K562 (cell line): ENCODE data around the gene ZNF276. TPM values are rescaled to one million over a fixed set of nuclear protein-coding genes. Genes with fewer than 3 reads are reported as not detected.
"Not testable (repeated sequence)": the region's sequence is repeated elsewhere in the genome, so short reads cannot be mapped to it uniquely, and the experiment has no call there.

Experiments
- ATAC-seq: fragments of 200-7000 bp; cut with Tn5 transposase; 3 replicates; pipeline ENCODE4 v1.9.1; 2020; ENCODE audit warnings: moderate library complexity
- BruUV-seq: library from RNA; stranded (reverse); fragments of 400-500 nt; replicated peaks from 2 replicates; lab custom pipeline; 2021; lab: Mats Ljungman, UMichigan
- CTCF ChIA-PET: fragments of 300-600 bp; formaldehyde crosslinking; extraction: SDS; loops from one replicate; lab custom pipeline; 2021; ENCODE audit warnings: low intra/inter-chr PET ratio; lab: Yijun Ruan, JAX
- POLR2A ChIA-PET: fragments of 300-600, 350-650 bp; sonication (Branson Sonifier 250); formaldehyde crosslinking; extraction: SDS; loops from one replicate; lab custom pipeline; 2021; ENCODE audit warnings: antibody characterized with exemption, inconsistent platforms; lab: Yijun Ruan, JAX
- DNase-seq, 4 experiments: peaks; one replicate each; pipeline versions ENCODE4 v3.0.0 to v3.0.0-alpha.2; 2011 to 2018; ENCODE audit warnings: low spot score in 3 of 4, mixed read lengths in 3 of 4; ENCODE audit errors: extremely low read depth in 1 of 4
- FAIRE-seq: peaks from 2 replicates; lab custom pipeline; 2011; peaks lifted over from hg19 to GRCh38; lab: Jason Lieb, UNC
- H2AFZ ChIP-seq: 2 replicates; pipeline ENCODE4 v1.6.0; 2011; ENCODE audit warnings: low read depth, low read length, control low read depth, inconsistent platforms
- H3K27ac ChIP-seq: fragments of 200-600 bp; 3 replicates; pipeline ENCODE4 v1.8.0; 2011; ENCODE audit warnings: low read depth, mild to moderate bottlenecking, control low read depth, inconsistent platforms, low read length, moderate library complexity, mixed read lengths; ENCODE audit errors: extremely low read depth
- H3K27me3 ChIP-seq, 2 experiments: fragments of 300-600 bp in 1 of 2; 2 replicates in 1 of 2; 3 replicates in 1 of 2; pipeline versions ENCODE4 v1.6.0 to v1.8.0; 2011; ENCODE audit warnings: inconsistent platforms in 2 of 2, low read length in 2 of 2, mild to moderate bottlenecking in 1 of 2, mixed read lengths in 1 of 2, moderate library complexity in 1 of 2; ENCODE audit not compliant: control insufficient read depth in 2 of 2, insufficient read depth in 2 of 2
- H3K36me3 ChIP-seq: fragments of 300-600 bp; 3 replicates; pipeline ENCODE4 v1.8.0; 2011; ENCODE audit warnings: mild to moderate bottlenecking, low read length, inconsistent platforms; ENCODE audit not compliant: control insufficient read depth, insufficient read depth
- H3K4me1 ChIP-seq, 2 experiments: fragments of 200-600 bp in 1 of 2; replicated peaks in 1 of 2; 2 replicates in 1 of 2; 3 replicates in 1 of 2; pipeline versions ENCODE4 v1.5.1 to v1.8.0; 2011; ENCODE audit warnings: inconsistent platforms in 2 of 2, low read length in 2 of 2, mild to moderate bottlenecking in 1 of 2, mixed read lengths in 1 of 2, moderate library complexity in 1 of 2; ENCODE audit not compliant: control insufficient read depth in 2 of 2, insufficient read depth in 2 of 2
- H3K4me2 ChIP-seq: 2 replicates; pipeline ENCODE4 v1.6.1; 2011; ENCODE audit warnings: low read length, control low read depth, inconsistent platforms, mixed read lengths; ENCODE audit not compliant: insufficient read depth
- H3K4me3 ChIP-seq: fragments of 200-600 bp; sonication (generic), shearing (Covaris generic); 2 replicates; pipeline ENCODE4 v1.5.1; 2016; ENCODE audit warnings: control low read depth, inconsistent platforms
- H3K79me2 ChIP-seq: fragments of 200-600 bp; 3 replicates; pipeline ENCODE4 v1.8.0; 2011; ENCODE audit warnings: low read length, inconsistent platforms; ENCODE audit not compliant: control insufficient read depth, insufficient read depth
- H3K9ac ChIP-seq, 2 experiments: 2 replicates each; pipeline versions ENCODE4 v1.6.0 to v1.6.1; 2011; ENCODE audit warnings: low read depth in 2 of 2, low read length in 2 of 2, control low read depth in 1 of 2, inconsistent platforms in 1 of 2, mild to moderate bottlenecking in 1 of 2, mixed read lengths in 1 of 2; ENCODE audit not compliant: insufficient read depth in 1 of 2
- H3K9me1 ChIP-seq: one replicate; pipeline ENCODE4 v1.6.0; 2011; ENCODE audit warnings: inconsistent platforms, mild to moderate bottlenecking, low read length, moderate library complexity; ENCODE audit not compliant: control insufficient read depth, insufficient read depth
- H3K9me3 ChIP-seq: replicated peaks from 2 replicates; pipeline ENCODE4 v1.5.1; 2011; ENCODE audit warnings: low read depth, low read length, inconsistent platforms; ENCODE audit not compliant: control insufficient read depth, insufficient read depth
- H4K20me1 ChIP-seq: replicated peaks from 2 replicates; pipeline ENCODE4 v1.6.1; 2011; ENCODE audit warnings: low read length, inconsistent platforms, mixed read lengths; ENCODE audit not compliant: control insufficient read depth, insufficient read depth
- HIVEP1 ChIP-seq: fragments of 250-450 bp; sonication (Bioruptor Pico); IDR thresholded peaks from 2 replicates; pipeline ENCODE4 v1.4.0; 2020; ENCODE audit warnings: mild to moderate bottlenecking
- POLR2G ChIP-seq: fragments of 200-400 bp; formaldehyde crosslinking; IDR thresholded peaks from 2 replicates; pipeline ENCODE4 v1.6.1; 2017; ENCODE audit warnings: low read depth, mild to moderate bottlenecking, antibody characterized with exemption, low read length, moderate library complexity
- SRSF3 ChIP-seq: fragments of 200-400 bp; formaldehyde crosslinking; IDR thresholded peaks from 2 replicates; pipeline ENCODE4 v1.6.1; 2016; ENCODE audit warnings: mild to moderate bottlenecking, low read length, moderate library complexity; ENCODE audit not compliant: insufficient read depth
- whole genome bisulfite sequencing: fragments of 100-300 bp; shearing (Covaris generic); methylation state at CpG from one replicate; pipeline ENCODE4 v1.1.6; 2016; ENCODE audit warnings: low coverage, mixed read lengths; ENCODE audit not compliant: insufficient coverage; ENCODE audit errors: missing lambda C conversion rate; 5-methylcytosine and 5-hydroxymethylcytosine counted together
- in situ Hi-C: fragments of 300-500 bp; cut with MboI; formaldehyde crosslinking; loops from 4 replicates; pipeline ENCODE4 v1.15.0; 2018; ENCODE audit warnings: inconsistent platforms, mixed read lengths
- intact Hi-C: fragments of 100-400 bp; cut with micrococcal nuclease; formaldehyde crosslinking; loops from 2 replicates; pipeline ENCODE4 v1.14.2; 2022
- polyA plus RNA-seq, 8 experiments: library from polyadenylated mRNA; depleted of rRNA in 4 of 8; stranded (reverse) in 5 of 8; unstranded in 3 of 8; fragments of >200 nt; fragmentation: Nextera tagmentation in 2 of 8; fragmentation: Illumina TruSeq in 1 of 8; extraction: Ambion mirVana in 2 of 8; extraction: Trizol in 1 of 8; gene quantifications; 2 replicates each; pipeline versions ENCODE4 v1.2.1 to v1.2.3, GENCODE V29; 2011 to 2014; ENCODE audit warnings: inconsistent platforms in 1 of 8, missing spikeins in 1 of 8
- total RNA-seq, 7 experiments: library from RNA; depleted of rRNA in 6 of 7; stranded (reverse); fragments of >200 nt in 6 of 7; fragmentation: Illumina TruSeq in 2 of 7; extraction: Trizol in 2 of 7; gene quantifications; 2 replicates each; pipeline versions ENCODE4 v1.2.1 to v1.2.3, GENCODE V29; 2011 to 2021; ENCODE audit warnings: low replicate concordance in 1 of 7

Gene ZNF276
- total and polyA plus RNA-seq, 9 of the 15 experiments (the other 6 are each of a cell fraction or from before 2014, with no cell fraction given): 0.49 to 43.9 (median 15.8) TPM

GRCh38 chr16:89775223-89775622 is 53.9 kb downstream of the ZNF276 start:
- ATAC-seq: no peak
- no peaks in the 10 kb centered on the region for H3K27me3 ChIP-seq
- in situ Hi-C loops: no loop called here
- intact Hi-C loops: no loop called here
- H3K9me3 ChIP-seq: no peaks in the 10 kb centered on the region
- no peak overlapping the region for H3K27ac ChIP-seq
- TF ChIP-seq SRSF3 (no peak), POLR2G (peak; percentile 52; the same call in 1 of the 2 replicates), HIVEP1 (CRISPR knock-in tag) (no peak)
- TF ChIP-seq, all 486 proteins: peak for 1
- H3K79me2 ChIP-seq: no peaks in the 10 kb centered on the region
- POLR2A ChIA-PET: interaction anchor here (0.8 to 1.2 kb wide), 2 partner anchors 13 to 14 kb away, joined by 3 to 6 read pairs; no protein-coding TSS in a partner anchor
- peak overlapping the region in 1 of 2 experiments; percentile 55; a peak in 2 of 4 replicates for H3K9ac ChIP-seq
- H4K20me1 ChIP-seq: no peaks in the 10 kb centered on the region
- 94% methylated on average over 13 of the region's 13 CpGs for WGBS
- H3K9me1 ChIP-seq: no peaks in the 10 kb centered on the region
- H3K4me2 ChIP-seq: no peak overlapping the region
- H3K36me3 ChIP-seq: peaks cover 90% of the 10 kb centered on the region
- H3K4me3 ChIP-seq: no peak overlapping the region
- DNase-seq (no peak), FAIRE-seq (no peak)
- no TSS peak for BruUV-seq
- H3K4me1 ChIP-seq: no peaks in the 10 kb centered on the region
- CTCF ChIA-PET: no interaction called here
- no peak overlapping the region for H2AFZ ChIP-seq

DNA sequence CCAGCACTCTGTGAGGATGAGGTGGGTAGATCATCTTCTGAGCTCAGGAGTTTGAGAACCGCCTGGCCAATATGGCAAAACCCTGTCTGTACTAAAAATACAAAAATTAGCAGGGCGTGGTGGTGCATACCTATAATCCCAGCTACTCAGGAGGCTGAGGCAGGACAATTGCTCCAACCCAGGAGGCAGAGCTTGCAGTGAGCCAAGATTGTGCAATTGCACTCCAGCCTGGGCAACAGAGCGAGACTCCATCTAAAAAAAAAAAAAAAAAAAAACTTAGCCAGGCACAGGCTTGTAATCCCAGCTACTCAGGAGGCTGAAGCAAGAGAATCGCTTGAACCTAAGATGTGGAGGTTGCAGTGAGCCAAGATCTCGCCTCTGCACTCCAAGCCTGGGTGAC is 56.9 kb downstream of the ZNF276 start:
- intact Hi-C loops, H3K9me3 ChIP-seq, H3K4me1 ChIP-seq, H3K9me1 ChIP-seq, H4K20me1 ChIP-seq, H3K27ac ChIP-seq, BruUV-seq, ATAC-seq, H3K4me3 ChIP-seq, H3K79me2 ChIP-seq, in situ Hi-C loops, H3K9ac ChIP-seq, H2AFZ ChIP-seq, H3K27me3 ChIP-seq, H3K4me2 ChIP-seq, FAIRE-seq, DNase-seq, CTCF ChIA-PET: not testable (repeated sequence)
- peaks cover 81% of the 10 kb centered on the region for H3K36me3 ChIP-seq
- POLR2A ChIA-PET: interaction anchor here (1.0 kb wide), 1 partner anchor 9 kb away, joined by 3 read pairs; no protein-coding TSS in a partner anchor
- 97% methylated on average over 5 of the region's 5 CpGs for WGBS
